Left lobe of liver (tissue), 2 donors: ENCODE data around the gene KLF14. TPM values are rescaled to one million over a fixed set of nuclear protein-coding genes. Genes with fewer than 3 reads are reported as not detected.
"Not testable (repeated sequence)": the region's sequence is repeated elsewhere in the genome, so short reads cannot be mapped to it uniquely, and the experiment has no call there.

ENCODE experiments used
- ATAC-seq: fragments of 200-7000 bp; cut with Tn5 transposase; one replicate; pipeline ENCODE4 v1.9.1; 2020; ENCODE audit warnings: mild to moderate bottlenecking, moderate library complexity
- DNase-seq: peaks from one replicate; pipeline ENCODE4 v3.0.0-alpha.2; 2020; ENCODE audit warnings: low spot score
- total RNA-seq: library from RNA; stranded (reverse); gene quantifications from one replicate; pipeline ENCODE4 v1.2.1, GENCODE V29; 2021
- donor health status: DM: no; HTN: no; CAD: no; lungs with moderate emphysema.
- donor health status: DM: no; HTN: yes; CAD: no.

KLF14 gene
- not detected for total RNA-seq

GRCh38 chr7:130733931-130734814 lies at the start of gene KLF14:
Gene KLF14 (minus strand): TSS chr7:130734207. CDS start chr7:130734033, 174 bp downstream.
- ATAC-seq = peak; percentile 68
- no peak for DNase-seq

GRCh38 chr7:130781346-130781745 lies 47.3 kb upstream of the KLF14 start:
- ATAC-seq = no peak
- no peak for DNase-seq

- ATAC-seq (no peak), DNase-seq (no peak)
Measured at GRCh38 chr7:130777426-130777825, 43.4 kb upstream of the KLF14 start.

GRCh38 chr7:130772456-130772855 lies 38.4 kb upstream of the KLF14 start:
- ATAC-seq, DNase-seq: not testable (repeated sequence)

- DNase-seq (no peak), ATAC-seq (no peak)
Measured at GRCh38 chr7:130768854-130769253, 34.8 kb upstream of the KLF14 start.

DNA sequence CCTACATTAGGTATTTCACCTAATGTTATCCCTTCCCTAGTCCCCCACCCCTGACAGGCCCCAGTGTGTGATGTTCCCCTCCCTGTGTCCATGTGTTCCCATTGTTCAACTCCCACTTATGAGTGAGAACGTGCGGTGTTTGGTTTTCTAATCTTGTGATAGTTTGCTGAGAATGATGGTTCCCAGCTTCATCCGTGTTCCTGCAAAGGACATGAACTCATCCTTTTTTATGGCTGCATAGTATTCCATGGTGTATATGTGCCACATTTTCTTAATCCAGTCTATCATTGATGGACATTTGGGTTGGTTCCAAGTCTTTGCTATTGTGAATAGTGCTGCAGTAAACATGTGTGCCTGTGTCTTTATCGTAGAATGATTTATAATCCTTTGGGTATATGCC lies 30.6 kb upstream of the KLF14 start:
- ATAC-seq, DNase-seq: not testable (repeated sequence)

GRCh38 chr7:130758429-130759056 lies 24.5 kb upstream of the KLF14 start:
- no peak for DNase-seq
- peak; percentile 69 for ATAC-seq

GRCh38 chr7:130756316-130756715 lies 22.3 kb upstream of the KLF14 start:
- ATAC-seq (no peak), DNase-seq (no peak)

DNA sequence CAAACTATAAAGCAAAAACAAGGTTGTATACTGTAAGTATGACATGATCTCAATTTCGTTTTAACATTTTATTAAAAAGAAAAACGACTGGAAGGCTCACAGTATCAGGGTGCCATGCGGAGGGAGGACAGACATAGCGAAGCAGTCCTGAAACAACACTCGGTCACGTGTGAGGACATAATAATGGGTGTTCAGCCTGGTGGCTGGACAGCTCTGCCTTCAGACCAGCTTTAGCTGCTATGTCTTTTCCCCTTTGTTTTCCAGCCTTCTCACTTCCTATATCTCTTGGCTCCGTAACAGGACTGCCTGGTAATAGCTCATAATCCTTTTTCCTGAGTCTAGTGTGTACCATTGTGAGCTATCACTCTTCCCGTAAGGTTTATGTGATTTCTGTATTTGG lies 18.4 kb upstream of the KLF14 start:
- DNase-seq (no peak), ATAC-seq (no peak)

DNA sequence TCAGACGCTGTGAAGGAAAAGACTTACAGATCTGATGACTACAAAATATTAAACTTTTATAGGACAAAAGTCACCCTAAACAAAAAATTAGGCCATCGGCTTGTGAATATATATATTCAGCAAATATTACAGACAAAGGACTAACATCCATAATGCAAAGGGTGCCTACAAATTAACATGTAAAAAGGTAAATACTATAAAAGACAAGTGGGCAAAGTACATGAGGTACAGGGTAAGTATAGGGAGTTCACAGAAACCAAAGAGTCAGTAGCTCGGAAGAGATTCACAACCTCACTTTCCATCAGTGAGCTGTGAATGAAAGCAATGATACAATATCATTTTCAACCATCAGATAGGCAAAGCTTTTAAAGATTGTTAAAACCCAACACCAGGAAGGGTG lies 16.7 kb upstream of the KLF14 start:
- ATAC-seq = no peak
- DNase-seq = no peak

- ATAC-seq (no peak), DNase-seq (no peak)
Measured at GRCh38 chr7:130748531-130749389, 14.8 kb upstream of the KLF14 start.

GRCh38 chr7:130741331-130741995 lies 7.5 kb upstream of the KLF14 start:
- no peak for ATAC-seq
- no peak for DNase-seq

DNA sequence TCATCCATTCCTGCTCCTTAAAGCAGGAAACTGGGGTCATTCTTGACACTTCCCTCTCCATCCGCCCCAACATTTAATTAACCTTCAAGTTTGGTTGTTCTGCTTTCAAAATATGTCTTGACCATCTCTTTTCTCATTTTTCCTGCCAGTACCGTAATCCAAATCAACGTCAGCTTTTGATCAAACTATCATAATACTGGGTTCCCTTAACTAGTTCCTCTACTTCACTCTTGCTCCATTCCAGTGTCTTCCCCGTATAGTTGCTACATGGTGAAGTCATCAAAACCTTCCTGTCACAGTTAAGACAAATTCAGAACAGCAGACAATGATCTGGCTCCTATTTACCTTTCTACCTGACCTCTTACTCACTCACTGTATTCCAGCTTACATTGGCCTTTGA lies 6.6 kb upstream of the KLF14 start:
- no peak for DNase-seq
- no peak for ATAC-seq

DNA sequence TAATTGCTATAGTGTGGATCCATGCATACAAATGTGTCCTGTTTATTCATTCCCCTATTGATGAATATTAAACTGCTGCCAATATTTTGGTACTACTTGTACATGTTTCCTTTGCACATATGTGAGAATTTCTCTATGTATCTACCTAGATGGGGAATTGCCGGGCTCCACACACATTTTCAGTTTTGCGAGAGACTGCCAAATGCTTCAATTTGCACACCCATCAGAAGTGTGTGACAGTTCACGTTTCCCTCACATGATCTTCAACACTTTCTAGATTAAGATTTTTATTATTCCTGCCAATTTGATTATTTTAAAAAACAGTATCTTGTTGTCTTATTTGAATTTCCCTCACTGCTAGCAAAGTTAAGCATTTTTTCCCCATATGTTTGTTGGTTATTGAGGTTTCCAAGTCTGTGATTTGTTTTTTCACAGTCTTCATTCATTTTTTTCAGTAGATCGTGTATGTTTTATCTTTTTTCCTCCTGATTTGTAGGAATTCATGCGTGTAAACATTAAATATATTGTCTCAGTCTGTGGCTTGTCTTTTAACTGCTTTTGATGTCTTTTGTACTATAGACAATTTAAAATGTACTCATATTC lies 2.4 kb upstream of the KLF14 start:
- DNase-seq = no peak
- ATAC-seq = no peak

DNA sequence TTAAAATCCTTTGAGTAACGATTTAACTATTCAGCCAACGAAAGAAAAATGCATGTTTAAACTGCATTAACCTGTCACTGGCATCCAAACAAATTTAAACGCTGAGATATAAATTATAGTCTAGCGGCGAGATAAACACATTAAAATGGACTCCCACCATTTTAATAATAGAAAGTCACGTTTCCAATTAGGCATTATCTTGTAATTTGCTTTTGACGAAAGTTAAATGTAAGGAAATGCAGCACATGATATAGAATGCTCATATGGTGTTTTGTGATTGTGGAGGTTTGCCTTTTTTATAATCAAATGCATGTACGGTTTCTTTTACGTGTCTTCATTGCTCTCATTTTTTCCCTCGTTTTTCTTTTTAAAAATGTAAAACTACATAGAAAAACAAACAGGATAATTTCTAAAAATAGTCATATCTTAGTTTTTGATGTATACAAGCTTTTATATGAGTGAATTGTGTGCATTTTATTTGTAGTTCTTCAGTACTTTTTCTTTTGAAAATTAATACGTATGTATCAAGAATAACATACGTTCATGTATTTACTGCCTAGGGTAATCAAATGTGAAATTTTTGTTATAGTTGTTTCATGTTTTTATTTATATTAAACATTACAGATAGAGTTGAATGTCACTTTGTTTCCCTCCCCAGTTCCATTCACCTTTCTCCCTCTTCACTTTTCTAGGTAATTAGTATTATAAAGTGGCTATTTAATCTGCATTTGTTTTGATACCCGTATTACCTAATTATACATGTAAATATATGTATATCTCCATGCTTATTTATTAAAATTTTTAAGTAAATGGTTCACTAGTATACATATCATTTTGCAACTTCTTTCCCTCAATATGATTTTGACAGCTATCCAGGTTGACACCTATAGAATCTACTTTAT lies 1.1 kb upstream of the KLF14 start:
- ATAC-seq (no peak), DNase-seq (no peak)

DNA sequence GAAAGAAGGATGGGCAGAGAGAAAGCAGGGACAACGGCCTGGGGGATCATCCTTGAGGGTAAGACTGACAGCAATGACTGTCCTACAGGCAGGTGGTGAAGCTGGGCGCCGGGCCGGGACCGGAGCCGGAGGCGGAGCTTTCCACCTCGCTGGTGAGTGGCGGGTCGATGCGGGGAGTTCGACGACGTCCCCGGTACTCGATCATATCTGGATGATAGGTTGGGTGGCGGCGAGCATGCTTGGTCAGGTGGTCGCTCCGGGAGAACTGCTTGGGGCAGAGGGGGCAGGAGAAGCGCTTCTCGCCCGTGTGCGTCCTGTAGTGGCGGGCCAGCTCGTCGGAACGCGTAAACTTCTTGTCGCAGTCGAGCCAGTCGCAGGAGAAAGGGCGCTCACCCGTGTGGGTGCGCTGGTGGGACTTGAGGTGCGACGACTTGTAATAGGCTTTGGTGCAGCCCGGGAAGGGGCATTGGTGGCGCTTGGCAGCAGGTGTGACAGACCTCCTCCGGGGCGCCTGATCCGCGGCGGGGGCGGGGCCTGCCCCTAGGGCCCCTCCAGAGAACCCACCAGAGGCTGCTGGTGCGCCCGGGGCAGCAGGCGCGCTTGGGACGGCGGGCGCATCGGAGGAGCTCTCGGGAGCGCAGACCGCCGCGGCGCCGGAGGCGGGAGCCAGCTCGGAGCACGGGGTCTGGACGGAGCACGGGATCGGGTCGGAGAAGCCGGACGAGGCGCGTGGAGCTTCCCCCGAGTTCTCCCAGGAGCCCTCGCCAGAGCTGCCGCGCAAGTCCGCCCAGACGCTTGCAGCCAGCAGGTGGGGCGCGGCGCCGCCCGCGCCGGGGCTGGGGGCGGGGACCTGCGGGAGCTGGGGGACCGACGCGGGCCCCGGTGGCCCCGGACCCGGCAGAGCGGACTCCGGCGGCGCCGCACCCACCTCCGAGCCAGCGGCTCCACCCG lies 752 bp downstream of the KLF14 start:
- DNase-seq = peak; percentile 48

GRCh38 chr7:130723784-130724183 lies 10.2 kb downstream of the KLF14 start:
- no peak for DNase-seq
- no peak for ATAC-seq

More for the DNA sequence above, 752 bp downstream of the KLF14 start:
- peak; percentile 74 for ATAC-seq
